Measurements from ENCODE around the gene CDH24. TPM values are rescaled to one million over a fixed set of nuclear protein-coding genes. Genes with fewer than 3 reads are reported as not detected.

Gene CDH24
- total and polyA plus RNA-seq, 10 of the 15 experiments (the other 5 are each of a cell fraction or from before 2014, with no cell fraction given) = 0.10 to 1.5 (median 0.45) TPM; not detected in 2

DNA sequence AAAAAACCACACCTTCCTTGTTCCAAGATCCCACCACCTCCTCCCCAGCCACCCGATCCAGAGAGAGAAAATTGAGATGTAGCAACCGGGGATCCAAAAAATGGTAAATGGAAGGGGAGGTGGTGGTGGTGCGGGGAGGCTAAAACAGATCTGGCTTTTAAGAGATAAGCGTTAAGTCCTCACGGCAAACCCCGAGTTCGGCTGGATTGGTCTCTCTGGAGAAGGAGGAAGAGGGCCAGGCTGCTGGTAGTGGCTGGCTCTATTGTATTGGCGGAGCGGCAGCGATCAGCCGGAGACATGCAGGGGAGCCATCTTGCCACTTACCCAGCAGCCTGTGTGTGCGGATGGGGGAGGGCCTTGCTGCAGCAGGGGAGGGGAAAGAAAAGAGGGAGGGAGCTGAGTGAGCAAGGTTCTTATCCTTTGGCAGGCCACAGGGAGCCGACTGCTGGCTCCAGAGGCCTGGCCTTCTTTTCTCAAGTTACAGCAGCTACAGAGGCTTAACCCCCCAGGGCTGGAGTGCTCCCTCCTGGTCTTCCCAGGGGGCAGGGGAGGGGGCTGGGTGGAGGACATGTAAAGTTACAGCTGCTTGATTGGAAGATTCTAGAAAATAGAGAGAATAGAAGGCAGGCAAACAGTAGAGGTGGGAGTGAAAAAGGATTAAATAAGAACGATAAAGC, 14.1 kb upstream of the CDH24 start:
- ChIA-PET SMC1A (ENCODE audit: uncharacterized antibody, unreplicated experiment) (interaction anchor here (0.8 to 3.2 kb wide), 12 partner anchors 9 to 249 kb away, joined by 3 to 13 read pairs (median 4); partner anchors contain the start of genes ACIN1, C14orf119 and PABPN1), RAD21 (ENCODE audit: unreplicated experiment) (interaction anchor here (1.0 to 2.3 kb wide), 9 partner anchors 14 to 142 kb away, joined by 3 to 23 read pairs (median 4); partner anchors contain the start of genes ACIN1, C14orf119 and CDH24), POLR2A (interaction anchor here (0.8 to 3.7 kb wide), 6 partner anchors 11 to 251 kb away, joined by 3 to 19 read pairs (median 4); partner anchors contain the start of genes ACIN1 and C14orf119), CTCF (interaction anchor here (0.6 to 3.7 kb wide), 28 partner anchors 9 to 232 kb away, joined by 3 to 36 read pairs (median 5); partner anchors contain the start of genes ACIN1, AJUBA, C14orf119 and CDH24)
- FAIRE-seq (peak; percentile 97), ATAC-seq (peak; percentile 98), DNase-seq (ENCODE audit: low read depth, low spot score) (peak; percentile 45)
- Histone ChIP-seq H3K4me2 (ENCODE audit: control insufficient read depth, insufficient read depth) (peak overlapping the region; percentile 92), H3K36me3 (ENCODE audit: control insufficient read depth in 2 of 2, insufficient read depth in 2 of 2, low read length in 1 of 2) (peaks cover 18 to 34% of the 10 kb centered on the region in 2 experiments), H3K4me1 (ENCODE audit: control insufficient read depth, insufficient read depth, low read length) (peaks cover 11% of the 10 kb centered on the region; the same call in 1 of the 2 replicates), H3K27me3 (replicated peaks in 1 of 2; ENCODE audit: control insufficient read depth in 2 of 2, insufficient read depth in 2 of 2, low read length in 1 of 2) (no peaks in the 10 kb centered on the region), H3K9me3 (replicated peaks; ENCODE audit: control insufficient read depth, insufficient read depth, low read length) (no peaks in the 10 kb centered on the region), H3K4me3 (peak overlapping the region; percentile 80), H3K27ac (ENCODE audit: control insufficient read depth, insufficient read depth) (peak overlapping the region; percentile 86), H3K9ac (ENCODE audit: control insufficient read depth, insufficient read depth, low read length) (peak overlapping the region; percentile 90), H4K20me1 (ENCODE audit: control insufficient read depth, insufficient read depth) (0 out of 2 replicates have a peak, but pooled peaks cover 7% of the 10 kb centered on the region), H2AFZ (ENCODE audit: control insufficient read depth, low read depth, low read length) (peak overlapping the region; percentile 13; the same call in 1 of the 2 replicates), H3K79me2 (ENCODE audit: control insufficient read depth, insufficient read depth, low read length) (peaks cover 33% of the 10 kb centered on the region)
- in situ Hi-C loops (cut with MboI) = no loop called here
- BruUV-seq (replicated peaks) = no TSS peak
- 4% methylated on average over 14 of the region's 14 CpGs for WGBS (ENCODE audit: insufficient coverage, insufficient replicate concordance, low lambda C conversion rate, missing lambda C conversion rate)
- intact Hi-C loops (cut with micrococcal nuclease; ENCODE audit: unreplicated experiment) = no loop called here
- no peak for TF ChIP-seq ATF7 (IDR thresholded peaks at IDR 0.05; ENCODE audit: low read depth)
- TF ChIP-seq ASH2L (IDR thresholded peaks at IDR 0.05; ENCODE audit: borderline replicate concordance, low read depth) = no peak
- TF ChIP-seq NFXL1 (IDR thresholded peaks at IDR 0.05; ENCODE audit: borderline replicate concordance) = no peak
- no peak for TF ChIP-seq CBFB (IDR thresholded peaks at IDR 0.05; ENCODE audit: low read depth)
- TF ChIP-seq CBX5 (IDR thresholded peaks at IDR 0.05; ENCODE audit: low read depth) = no peak
- TF ChIP-seq MXI1 (IDR thresholded peaks at IDR 0.05; ENCODE audit: low read depth, low read length) = no peak
- no peak for TF ChIP-seq RAD21 (IDR thresholded peaks at IDR 0.05; ENCODE audit: insufficient read depth, low read depth, low read length)
- no peak; the same call in 1 of the 2 replicates for TF ChIP-seq PAX8 (IDR thresholded peaks at IDR 0.05)
- TF ChIP-seq RFX5 (IDR thresholded peaks at IDR 0.05; ENCODE audit: low read depth, low read length) = no peak
- TF ChIP-seq CBX3 (IDR thresholded peaks at IDR 0.05; ENCODE audit: borderline replicate concordance, low read depth) = no peak
- no peak for TF ChIP-seq JUNB (IDR thresholded peaks at IDR 0.05)
- TF ChIP-seq, protein P1, sequence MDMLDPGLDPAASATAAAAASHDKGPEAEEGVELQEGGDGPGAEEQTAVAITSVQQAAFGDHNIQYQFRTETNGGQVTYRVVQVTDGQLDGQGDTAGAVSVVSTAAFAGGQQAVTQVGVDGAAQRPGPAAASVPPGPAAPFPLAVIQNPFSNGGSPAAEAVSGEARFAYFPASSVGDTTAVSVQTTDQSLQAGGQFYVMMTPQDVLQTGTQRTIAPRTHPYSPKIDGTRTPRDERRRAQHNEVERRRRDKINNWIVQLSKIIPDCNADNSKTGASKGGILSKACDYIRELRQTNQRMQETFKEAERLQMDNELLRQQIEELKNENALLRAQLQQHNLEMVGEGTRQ (IDR thresholded peaks at IDR 0.05; ENCODE audit: borderline replicate concordance, low read depth, low read length) = no peak
- TF ChIP-seq YY1 (IDR thresholded peaks at IDR 0.05; ENCODE audit: low read depth, low read length) = peak; percentile 98
- TF ChIP-seq HDGF (IDR thresholded peaks at IDR 0.05) = peak; percentile 90
- no peak for TF ChIP-seq SIX5 (IDR thresholded peaks at IDR 0.05; ENCODE audit: low read depth, low read length, severe bottlenecking)
- TF ChIP-seq KLF5 (IDR thresholded peaks at IDR 0.05; ENCODE audit: partially characterized antibody) = no peak
- no peak for TF ChIP-seq RUNX3 (IDR thresholded peaks at IDR 0.05; ENCODE audit: low read length)
- no peak for TF ChIP-seq ZNF622 (IDR thresholded peaks at IDR 0.05)
- TF ChIP-seq RCOR1 (conservative IDR thresholded peaks at IDR 0.05; ENCODE audit: low read depth, low read length) = 0 out of 2 replicates have a peak, but pooled peaks have one; percentile 36
- no peak for TF ChIP-seq DPF2 (IDR thresholded peaks at IDR 0.05)
- TF ChIP-seq, protein P2, sequence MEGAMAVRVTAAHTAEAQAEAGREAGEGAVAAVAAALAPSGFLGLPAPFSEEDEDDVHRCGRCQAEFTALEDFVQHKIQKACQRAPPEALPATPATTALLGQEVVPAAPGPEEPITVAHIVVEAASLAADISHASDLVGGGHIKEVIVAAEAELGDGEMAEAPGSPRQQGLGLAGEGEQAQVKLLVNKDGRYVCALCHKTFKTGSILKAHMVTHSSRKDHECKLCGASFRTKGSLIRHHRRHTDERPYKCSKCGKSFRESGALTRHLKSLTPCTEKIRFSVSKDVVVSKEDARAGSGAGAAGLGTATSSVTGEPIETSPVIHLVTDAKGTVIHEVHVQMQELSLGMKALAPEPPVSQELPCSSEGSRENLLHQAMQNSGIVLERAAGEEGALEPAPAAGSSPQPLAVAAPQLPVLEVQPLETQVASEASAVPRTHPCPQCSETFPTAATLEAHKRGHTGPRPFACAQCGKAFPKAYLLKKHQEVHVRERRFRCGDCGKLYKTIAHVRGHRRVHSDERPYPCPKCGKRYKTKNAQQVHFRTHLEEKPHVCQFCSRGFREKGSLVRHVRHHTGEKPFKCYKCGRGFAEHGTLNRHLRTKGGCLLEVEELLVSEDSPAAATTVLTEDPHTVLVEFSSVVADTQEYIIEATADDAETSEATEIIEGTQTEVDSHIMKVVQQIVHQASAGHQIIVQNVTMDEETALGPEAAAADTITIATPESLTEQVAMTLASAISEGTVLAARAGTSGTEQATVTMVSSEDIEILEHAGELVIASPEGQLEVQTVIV (IDR thresholded peaks at IDR 0.05; ENCODE audit: borderline replicate concordance, partially characterized antibody) = no peak
- TF ChIP-seq ZZZ3 (IDR thresholded peaks at IDR 0.05; ENCODE audit: control insufficient read depth, insufficient read length, low read depth) = no peak
- TF ChIP-seq CEBPB (IDR thresholded peaks at IDR 0.05; ENCODE audit: borderline replicate concordance in 1 of 2, low read depth in 2 of 2, low read length in 2 of 2) = no peak
